MM.1S (cell line): ENCODE measurements around the gene DDI1.

Experiments
- CTCF ChIP-seq: fragments of 300-600 bp; sonication (generic); IDR thresholded peaks from 2 replicates; pipeline ENCODE4 v1.5.1; 2016; ENCODE audit warnings: antibody characterized with exemption, low read length, mixed read lengths
- EZH2 ChIP-seq: fragments of 300-600 bp; sonication (generic); optimal IDR thresholded peaks from 2 replicates; pipeline ENCODE3; 2017; ENCODE audit warnings: low read depth, mild to moderate bottlenecking, antibody characterized with exemption, low read length, mixed read lengths
- EZH2phosphoT487 ChIP-seq: fragments of 300-600 bp; sonication (generic); IDR thresholded peaks from 2 replicates; pipeline ENCODE4 v1.6.1; 2018; ENCODE audit warnings: antibody characterized with exemption, low read length

- TF ChIP-seq CTCF (no peak), EZH2phosphoT487 (no peak), EZH2 (no peak)
These were observed 21.5 kb downstream of the DDI1 start for GRCh38 chr11:104057908-104058307.
